GM18951 (cell line): ENCODE data around the gene C6orf163.

ENCODE experiments used
- POLR2A ChIP-seq: IDR thresholded peaks from 4 replicates; pipeline ENCODE4 v1.6.1; 2011; ENCODE audit warnings: mild to moderate bottlenecking; ENCODE audit not compliant: insufficient read length, insufficient read depth; ENCODE audit errors: extremely low read depth
- in situ Hi-C: fragments of 300-500 bp; cut with MboI; formaldehyde crosslinking; loops from one replicate; pipeline ENCODE4 v1.12.0; 2022; ENCODE audit warnings: low sequenced_read_pairs, mixed read lengths, inconsistent platforms; ENCODE audit not compliant: unreplicated experiment

Gene C6orf163

GRCh38 chr6:87341158-87341557 lies 3.5 kb upstream of the C6orf163 start:
- no peak for TF ChIP-seq POLR2A
- in situ Hi-C loops = no loop called here

- no peak for TF ChIP-seq POLR2A
- in situ Hi-C loops = no loop called here
Measured at GRCh38 chr6:87341899-87342298, 2.7 kb upstream of the C6orf163 start.

- in situ Hi-C loops = no loop called here
Measured at GRCh38 chr6:87342829-87343228, 1.8 kb upstream of the C6orf163 start.

GRCh38 chr6:87346700-87347099 lies 2.1 kb downstream of the C6orf163 start:
- no peak for TF ChIP-seq POLR2A
- in situ Hi-C loops = no loop called here

More at GRCh38 chr6:87342829-87343228, 1.8 kb upstream of the C6orf163 start:
- TF ChIP-seq POLR2A = no peak

GRCh38 chr6:87349896-87350295 lies 5.3 kb downstream of the C6orf163 start:
- TF ChIP-seq POLR2A = no peak
- in situ Hi-C loops = no loop called here

GRCh38 chr6:87350516-87350915 lies 5.9 kb downstream of the C6orf163 start:
- TF ChIP-seq POLR2A = no peak
- in situ Hi-C loops = no loop called here

- in situ Hi-C loops = no loop called here
- no peak for TF ChIP-seq POLR2A
Measured at GRCh38 chr6:87351583-87351982, 7.0 kb downstream of the C6orf163 start.

- TF ChIP-seq POLR2A = no peak
- in situ Hi-C loops = no loop called here
Measured at GRCh38 chr6:87356181-87356580, 11.6 kb downstream of the C6orf163 start.

GRCh38 chr6:87357479-87358196 lies 13.0 kb downstream of the C6orf163 start:
- TF ChIP-seq POLR2A = no peak
- in situ Hi-C loops = no loop called here

GRCh38 chr6:87364602-87365252 lies 20.1 kb downstream of the C6orf163 start:
- in situ Hi-C loops = no loop called here

GRCh38 chr6:87366072-87366827 lies 21.6 kb downstream of the C6orf163 start:
- no peak for TF ChIP-seq POLR2A
- in situ Hi-C loops = no loop called here

More at GRCh38 chr6:87364602-87365252, 20.1 kb downstream of the C6orf163 start:
- no peak for TF ChIP-seq POLR2A

GRCh38 chr6:87366899-87367298 lies 22.3 kb downstream of the C6orf163 start:
- TF ChIP-seq POLR2A = no peak

GRCh38 chr6:87373377-87373776 lies 28.8 kb downstream of the C6orf163 start:
- in situ Hi-C loops = no loop called here
- no peak for TF ChIP-seq POLR2A

More at GRCh38 chr6:87366899-87367298, 22.3 kb downstream of the C6orf163 start:
- in situ Hi-C loops = no loop called here
